ENCODE results near the gene VEGFA. TPM values are rescaled to one million over a fixed set of nuclear protein-coding genes. Genes with fewer than 3 reads are reported as not detected.

Gene VEGFA
- total RNA-seq, 1 donor from 2014 or later, result 29.0 TPM

DNA sequence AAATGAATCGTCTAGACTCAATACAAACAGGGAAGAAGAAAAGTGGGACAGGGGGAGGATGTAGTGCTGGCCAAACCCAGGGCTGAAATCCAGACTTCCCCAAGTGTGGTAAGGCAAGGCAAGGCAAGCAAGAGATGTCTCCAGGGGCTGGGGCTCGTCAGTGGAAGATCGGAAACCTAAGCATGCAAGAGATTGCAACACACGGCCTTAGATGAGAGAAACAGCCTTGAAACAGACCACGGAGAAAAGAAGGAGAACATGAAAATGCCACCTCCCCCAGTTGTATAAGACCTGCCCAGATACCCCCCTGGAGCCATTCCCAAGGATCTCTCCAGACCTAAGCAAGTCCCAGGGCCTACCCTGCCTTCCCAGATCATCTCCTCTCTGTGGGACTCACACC lies 20.0 kb downstream of the VEGFA start:
- H3K4me1 Mint-ChIP-seq, result no peaks in the 10 kb centered on the region
- intact Hi-C loops (cut with micrococcal nuclease), result no loop called here
- TF ChIP-seq, protein P1, sequence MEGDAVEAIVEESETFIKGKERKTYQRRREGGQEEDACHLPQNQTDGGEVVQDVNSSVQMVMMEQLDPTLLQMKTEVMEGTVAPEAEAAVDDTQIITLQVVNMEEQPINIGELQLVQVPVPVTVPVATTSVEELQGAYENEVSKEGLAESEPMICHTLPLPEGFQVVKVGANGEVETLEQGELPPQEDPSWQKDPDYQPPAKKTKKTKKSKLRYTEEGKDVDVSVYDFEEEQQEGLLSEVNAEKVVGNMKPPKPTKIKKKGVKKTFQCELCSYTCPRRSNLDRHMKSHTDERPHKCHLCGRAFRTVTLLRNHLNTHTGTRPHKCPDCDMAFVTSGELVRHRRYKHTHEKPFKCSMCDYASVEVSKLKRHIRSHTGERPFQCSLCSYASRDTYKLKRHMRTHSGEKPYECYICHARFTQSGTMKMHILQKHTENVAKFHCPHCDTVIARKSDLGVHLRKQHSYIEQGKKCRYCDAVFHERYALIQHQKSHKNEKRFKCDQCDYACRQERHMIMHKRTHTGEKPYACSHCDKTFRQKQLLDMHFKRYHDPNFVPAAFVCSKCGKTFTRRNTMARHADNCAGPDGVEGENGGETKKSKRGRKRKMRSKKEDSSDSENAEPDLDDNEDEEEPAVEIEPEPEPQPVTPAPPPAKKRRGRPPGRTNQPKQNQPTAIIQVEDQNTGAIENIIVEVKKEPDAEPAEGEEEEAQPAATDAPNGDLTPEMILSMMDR (IDR thresholded peaks at IDR 0.05), result no peak
- no peak for DNase-seq
- no peak overlapping the region for H3K4me3 Mint-ChIP-seq
- ChIA-PET POLR2A (no interaction called here), CTCF (no interaction called here)
- H3K27me3 Mint-ChIP-seq, result no peaks in the 10 kb centered on the region
- H3K36me3 Mint-ChIP-seq (ENCODE audit: low read depth), result peaks cover 4% of the 10 kb centered on the region
- H3K9me3 Mint-ChIP-seq, result no peaks in the 10 kb centered on the region
- no peak for ATAC-seq (ENCODE audit: low read depth)
- H3K27ac Mint-ChIP-seq, result no peak overlapping the region

DNA sequence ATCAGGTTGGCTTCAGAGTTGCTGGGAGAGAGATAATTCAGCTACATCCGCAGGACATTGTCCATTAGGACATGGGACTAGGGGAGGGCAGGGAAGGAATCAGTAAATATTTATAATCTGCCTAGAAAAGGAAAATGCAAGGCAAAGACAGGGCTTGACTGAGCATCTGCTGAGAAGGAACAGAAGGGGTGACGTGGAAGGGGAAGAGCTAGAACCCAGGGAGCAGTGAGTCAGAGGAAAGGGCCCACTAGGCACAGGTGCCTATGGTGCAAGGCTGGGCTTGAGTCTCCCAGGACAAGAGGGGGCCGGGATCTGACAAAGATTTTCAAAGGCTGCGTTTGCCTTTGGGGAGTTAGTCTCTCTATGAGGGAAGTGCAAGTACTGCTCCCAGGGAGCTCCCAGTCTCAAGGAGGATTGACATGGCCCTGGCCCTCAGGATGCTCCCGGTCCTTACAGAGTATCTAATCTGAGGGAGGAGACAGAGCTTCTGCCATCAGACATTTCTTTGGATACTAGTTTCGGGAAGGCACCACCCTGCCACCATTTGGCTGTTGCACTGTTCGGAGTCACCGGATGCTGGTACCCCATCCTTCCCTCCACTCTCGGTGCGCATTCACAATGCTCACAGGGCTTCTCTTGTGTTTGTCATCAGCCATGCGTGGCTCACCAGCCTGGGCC lies 21.9 kb downstream of the VEGFA start:
- Mint-ChIP-seq H3K27ac (no peak overlapping the region), H3K36me3 (ENCODE audit: low read depth) (no peaks in the 10 kb centered on the region), H3K27me3 (no peaks in the 10 kb centered on the region), H3K4me1 (no peaks in the 10 kb centered on the region), H3K9me3 (no peaks in the 10 kb centered on the region), H3K4me3 (no peak overlapping the region)
- DNase-seq (no peak), ATAC-seq (ENCODE audit: low read depth) (no peak)
- ChIA-PET CTCF (no interaction called here), POLR2A (no interaction called here)
- intact Hi-C loops (cut with micrococcal nuclease), result no loop called here
- TF ChIP-seq, protein P1 (IDR thresholded peaks at IDR 0.05), result no peak

DNA sequence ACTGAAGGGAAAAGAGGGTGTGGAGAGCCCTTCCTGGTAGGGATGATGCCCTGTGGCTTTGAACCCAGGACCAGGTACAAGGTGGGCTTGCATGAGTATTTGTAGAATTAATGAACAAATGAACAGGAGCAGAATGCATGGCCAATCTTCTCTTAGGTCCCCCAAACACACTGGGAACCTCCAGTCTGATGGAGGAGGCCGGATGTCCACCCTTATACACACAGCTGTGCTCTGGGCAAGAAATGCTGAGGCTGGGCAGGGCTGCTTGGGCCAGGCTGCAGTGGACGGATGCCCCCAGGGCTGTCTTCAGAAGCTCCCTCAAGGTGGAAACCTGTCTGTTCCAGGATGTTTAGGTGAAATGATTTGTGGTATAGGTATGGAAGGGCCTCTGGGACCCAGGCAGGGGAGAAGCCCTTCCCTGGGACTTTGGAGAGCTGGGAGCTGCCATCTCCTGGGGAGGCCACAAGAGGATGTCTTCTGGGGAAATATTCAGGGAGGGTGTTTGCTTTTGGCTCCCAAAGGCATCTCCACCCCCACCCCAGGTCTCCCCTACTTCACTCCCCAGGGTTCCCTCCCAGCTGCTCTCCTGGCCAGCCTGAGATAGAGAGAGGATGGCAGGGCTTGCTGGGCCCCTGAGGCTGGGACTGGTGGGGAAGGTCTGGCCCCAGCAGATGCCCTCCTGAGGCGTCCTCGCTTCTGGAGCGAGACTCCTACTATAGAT lies 23.3 kb downstream of the VEGFA start:
- intact Hi-C loops (cut with micrococcal nuclease), result no loop called here
- H3K36me3 Mint-ChIP-seq (ENCODE audit: low read depth), result no peaks in the 10 kb centered on the region
- no peaks in the 10 kb centered on the region for H3K4me1 Mint-ChIP-seq
- ChIA-PET POLR2A (no interaction called here), CTCF (no interaction called here)
- H3K9me3 Mint-ChIP-seq, result no peaks in the 10 kb centered on the region
- DNase-seq, result no peak
- TF ChIP-seq, protein P1 (IDR thresholded peaks at IDR 0.05), result no peak
- no peak overlapping the region for H3K4me3 Mint-ChIP-seq
- H3K27ac Mint-ChIP-seq, result no peak overlapping the region
- no peaks in the 10 kb centered on the region for H3K27me3 Mint-ChIP-seq
- ATAC-seq (ENCODE audit: low read depth), result no peak

DNA sequence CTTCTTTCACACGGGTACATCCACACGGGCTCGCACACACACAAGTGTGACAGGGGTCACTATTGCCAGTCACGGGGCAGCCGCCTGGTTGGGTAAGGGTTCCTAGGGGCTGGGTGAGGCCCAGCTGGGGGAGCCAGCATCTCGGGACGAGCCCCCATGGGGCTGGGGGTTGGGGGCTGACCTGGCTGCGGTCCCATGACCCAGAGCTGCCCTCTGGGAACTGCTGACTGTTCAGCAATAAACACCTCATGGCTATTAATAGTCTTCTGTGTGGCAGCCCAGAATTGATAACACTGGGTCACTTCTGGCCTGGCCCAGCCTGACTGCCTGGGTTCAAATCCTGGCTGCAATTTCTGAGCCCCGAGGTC lies 23.8 kb downstream of the VEGFA start:
- intact Hi-C loops (cut with micrococcal nuclease), result no loop called here
- CTCF ChIA-PET, result no interaction called here

DNA sequence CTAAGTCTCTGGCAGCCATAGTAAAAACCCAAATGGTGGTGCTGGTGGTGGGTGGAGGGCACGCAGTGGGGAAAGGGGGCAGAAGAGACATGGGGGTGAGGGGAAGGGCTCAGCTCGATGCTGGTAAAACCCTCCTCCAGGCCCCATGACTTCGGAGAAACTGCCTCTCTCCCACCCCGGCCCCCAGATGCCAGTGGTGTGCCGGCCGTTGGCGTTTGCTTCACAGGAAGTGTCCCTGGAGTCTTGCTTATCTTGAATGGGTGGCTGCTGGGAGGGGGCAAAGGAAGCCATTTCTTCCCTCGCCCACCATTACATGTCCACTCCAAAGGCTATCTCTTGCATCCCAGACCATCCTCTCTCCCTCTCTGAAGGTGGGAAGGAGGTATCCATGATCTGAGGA lies 25.4 kb downstream of the VEGFA start:
- TF ChIP-seq, protein P1 (IDR thresholded peaks at IDR 0.05), result no peak
- Mint-ChIP-seq H3K27me3 (no peaks in the 10 kb centered on the region), H3K4me3 (no peak overlapping the region), H3K4me1 (peaks cover 16% of the 10 kb centered on the region), H3K36me3 (ENCODE audit: low read depth) (no peaks in the 10 kb centered on the region), H3K9me3 (no peaks in the 10 kb centered on the region), H3K27ac (no peak overlapping the region)
- DNase-seq (no peak), ATAC-seq (ENCODE audit: low read depth) (no peak)
- ChIA-PET CTCF (no interaction called here), POLR2A (no interaction called here)
- intact Hi-C loops (cut with micrococcal nuclease), result no loop called here

More for the DNA sequence above, 23.8 kb downstream of the VEGFA start:
- Mint-ChIP-seq H3K4me1 (peaks cover 3% of the 10 kb centered on the region), H3K4me3 (no peak overlapping the region), H3K27ac (no peak overlapping the region), H3K36me3 (ENCODE audit: low read depth) (no peaks in the 10 kb centered on the region), H3K27me3 (no peaks in the 10 kb centered on the region), H3K9me3 (no peaks in the 10 kb centered on the region)
- DNase-seq, result no peak
- TF ChIP-seq, protein P1 (IDR thresholded peaks at IDR 0.05), result no peak
- POLR2A ChIA-PET, result no interaction called here
- ATAC-seq (ENCODE audit: low read depth), result no peak
